Embryonic facial prominence (tissue), 1 donor: Measurements from ENCODE around the gene RFC5.
A peak's percentile ranks its signal among the peaks of the same experiment; 100 is the strongest.
"Not testable (repeated sequence)": the region's sequence is repeated elsewhere in the genome, so short reads cannot be mapped to it uniquely, and the experiment has no call there.

Source experiments
- DNase-seq: peaks from one replicate; pipeline ENCODE4 v3.0.0-alpha.2; 2016; ENCODE audit errors: extremely low spot score

Gene RFC5

GRCh38 chr12:118052324-118053070 lies 36.0 kb downstream of the RFC5 start:
- no peak for DNase-seq

GRCh38 chr12:118053071-118053985 lies 36.8 kb downstream of the RFC5 start:
- no peak for DNase-seq

GRCh38 chr12:118055144-118055557 lies 38.6 kb downstream of the RFC5 start:
- DNase-seq = no peak

- no peak for DNase-seq
These were observed 39.6 kb downstream of the RFC5 start for GRCh38 chr12:118055865-118056773.

- DNase-seq = no peak
These were observed 41.7 kb downstream of the RFC5 start for GRCh38 chr12:118058227-118058626.

- no peak for DNase-seq
These were observed 42.4 kb downstream of the RFC5 start for GRCh38 chr12:118058881-118059280.

- no peak for DNase-seq
These were observed 43.1 kb downstream of the RFC5 start for GRCh38 chr12:118059341-118060191.

- DNase-seq = no peak
These were observed 44.0 kb downstream of the RFC5 start for GRCh38 chr12:118060301-118061010.

- peak; percentile 53 for DNase-seq
These were observed 44.7 kb downstream of the RFC5 start, which contains the start of gene WSB2 for GRCh38 chr12:118061011-118061872. Gene WSB2 (minus strand): TSS chr12:118061179. CDS start chr12:118061048, 131 bp downstream.

- peak; percentile 50 for DNase-seq
These were observed 45.7 kb downstream of the RFC5 start for GRCh38 chr12:118061873-118062843.

GRCh38 chr12:118063576-118064391 lies 47.3 kb downstream of the RFC5 start:
- DNase-seq = no peak

- DNase-seq = no peak
These were observed 48.1 kb downstream of the RFC5 start for GRCh38 chr12:118064608-118065007.

- no peak for DNase-seq
These were observed 48.9 kb downstream of the RFC5 start for GRCh38 chr12:118065380-118065779.

GRCh38 chr12:118068445-118068844 lies 51.9 kb downstream of the RFC5 start:
- DNase-seq = no peak

GRCh38 chr12:118070650-118071049 lies 54.1 kb downstream of the RFC5 start:
- no peak for DNase-seq

GRCh38 chr12:118073768-118074167 lies 57.3 kb downstream of the RFC5 start:
- DNase-seq = no peak

GRCh38 chr12:118081521-118081920 lies 65.0 kb downstream of the RFC5 start:
- not testable (repeated sequence) for DNase-seq
